ENCODE results near the gene MEOX1. TPM values are rescaled to one million over a fixed set of nuclear protein-coding genes. Genes with fewer than 3 reads are reported as not detected.

MEOX1 gene
- polyA plus RNA-seq, 1 donor = 2.7 TPM

- H3K27ac ChIP-seq (ENCODE audit: low read length) = peak overlapping the region; percentile 92
- no peak overlapping the region for H3K4me3 ChIP-seq (ENCODE audit: low read length)
- no peaks in the 10 kb centered on the region for H3K36me3 ChIP-seq (ENCODE audit: control insufficient read depth, insufficient read depth, low read length)
- H3K4me1 ChIP-seq (ENCODE audit: control insufficient read depth, insufficient read depth, low read length) = peaks cover 55% of the 10 kb centered on the region
- H3K9me3 ChIP-seq (ENCODE audit: control insufficient read depth, low read depth, low read length) = no peaks in the 10 kb centered on the region
- H3K27me3 ChIP-seq (ENCODE audit: control insufficient read depth, insufficient read depth, low read length) = no peaks in the 10 kb centered on the region
- no CpG with 5 or more reads among the region's 3 CpGs for WGBS (ENCODE audit: insufficient coverage, low lambda C conversion rate)
- DNase-seq = peak; percentile 81 to 91
Measured at GRCh38 chr17:43667947-43668348, 6.2 kb upstream of the MEOX1 start.

GRCh38 chr17:43667506-43667905, 5.8 kb upstream of the MEOX1 start:
- Histone ChIP-seq H3K27me3 (ENCODE audit: control insufficient read depth, insufficient read depth, low read length) (no peaks in the 10 kb centered on the region), H3K4me3 (ENCODE audit: low read length) (no peak overlapping the region), H3K36me3 (ENCODE audit: control insufficient read depth, insufficient read depth, low read length) (no peaks in the 10 kb centered on the region), H3K9me3 (ENCODE audit: control insufficient read depth, low read depth, low read length) (no peaks in the 10 kb centered on the region), H3K27ac (ENCODE audit: low read length) (peak overlapping the region; percentile 92), H3K4me1 (ENCODE audit: control insufficient read depth, insufficient read depth, low read length) (peaks cover 55% of the 10 kb centered on the region)
- WGBS (ENCODE audit: insufficient coverage, low lambda C conversion rate) = no CpG with 5 or more reads among the region's 7 CpGs
- peak in 1 of 2 donors; percentile 72 for DNase-seq

GRCh38 chr17:43665937-43666236, 4.2 kb upstream of the MEOX1 start:
- Histone ChIP-seq H3K4me1 (ENCODE audit: control insufficient read depth, insufficient read depth, low read length) (peaks cover 54% of the 10 kb centered on the region), H3K36me3 (ENCODE audit: control insufficient read depth, insufficient read depth, low read length) (no peaks in the 10 kb centered on the region), H3K4me3 (ENCODE audit: low read length) (no peak overlapping the region), H3K27ac (ENCODE audit: low read length) (peak overlapping the region; percentile 92), H3K9me3 (ENCODE audit: control insufficient read depth, low read depth, low read length) (no peaks in the 10 kb centered on the region), H3K27me3 (ENCODE audit: control insufficient read depth, insufficient read depth, low read length) (no peaks in the 10 kb centered on the region)
- WGBS (ENCODE audit: insufficient coverage, low lambda C conversion rate) = no CpG with 5 or more reads among the region's 4 CpGs
- no peak for DNase-seq

- peak; percentile 72 to 80 for DNase-seq
- Histone ChIP-seq H3K4me1 (ENCODE audit: control insufficient read depth, insufficient read depth, low read length) (peaks cover 48% of the 10 kb centered on the region), H3K9me3 (ENCODE audit: control insufficient read depth, low read depth, low read length) (no peaks in the 10 kb centered on the region), H3K27ac (ENCODE audit: low read length) (peak overlapping the region; percentile 92), H3K4me3 (ENCODE audit: low read length) (no peak overlapping the region), H3K36me3 (ENCODE audit: control insufficient read depth, insufficient read depth, low read length) (no peaks in the 10 kb centered on the region), H3K27me3 (ENCODE audit: control insufficient read depth, insufficient read depth, low read length) (no peaks in the 10 kb centered on the region)
- no CpG with 5 or more reads among the region's 26 CpGs for WGBS (ENCODE audit: insufficient coverage, low lambda C conversion rate)
Measured at GRCh38 chr17:43665084-43665936, 3.6 kb upstream of the MEOX1 start.

GRCh38 chr17:43664096-43664495, 2.4 kb upstream of the MEOX1 start:
- Histone ChIP-seq H3K36me3 (ENCODE audit: control insufficient read depth, insufficient read depth, low read length) (no peaks in the 10 kb centered on the region), H3K4me1 (ENCODE audit: control insufficient read depth, insufficient read depth, low read length) (peaks cover 36% of the 10 kb centered on the region), H3K27ac (ENCODE audit: low read length) (no peak overlapping the region), H3K27me3 (ENCODE audit: control insufficient read depth, insufficient read depth, low read length) (no peaks in the 10 kb centered on the region), H3K9me3 (ENCODE audit: control insufficient read depth, low read depth, low read length) (no peaks in the 10 kb centered on the region), H3K4me3 (ENCODE audit: low read length) (no peak overlapping the region)
- WGBS (ENCODE audit: insufficient coverage, low lambda C conversion rate) = 100% methylated on average over 2 of the region's 12 CpGs
- DNase-seq = no peak

GRCh38 chr17:43663383-43663782, 1.7 kb upstream of the MEOX1 start:
- Histone ChIP-seq H3K4me1 (ENCODE audit: control insufficient read depth, insufficient read depth, low read length) (peaks cover 29% of the 10 kb centered on the region), H3K4me3 (ENCODE audit: low read length) (no peak overlapping the region), H3K9me3 (ENCODE audit: control insufficient read depth, low read depth, low read length) (no peaks in the 10 kb centered on the region), H3K36me3 (ENCODE audit: control insufficient read depth, insufficient read depth, low read length) (no peaks in the 10 kb centered on the region), H3K27ac (ENCODE audit: low read length) (no peak overlapping the region), H3K27me3 (ENCODE audit: control insufficient read depth, insufficient read depth, low read length) (no peaks in the 10 kb centered on the region)
- no CpG with 5 or more reads among the region's 4 CpGs for WGBS (ENCODE audit: insufficient coverage, low lambda C conversion rate)
- DNase-seq = no peak

- no peak overlapping the region for H3K27ac ChIP-seq (ENCODE audit: low read length)
- no CpG with 5 or more reads among the region's 12 CpGs for WGBS (ENCODE audit: insufficient coverage, low lambda C conversion rate)
Measured at GRCh38 chr17:43662413-43663141, 855 bp upstream of the MEOX1 start.

GRCh38 chr17:43660816-43661493, 767 bp downstream of the MEOX1 start:
- no peak overlapping the region for H3K4me3 ChIP-seq (ENCODE audit: low read length)
- no peaks in the 10 kb centered on the region for H3K27me3 ChIP-seq (ENCODE audit: control insufficient read depth, insufficient read depth, low read length)
- H3K4me1 ChIP-seq (ENCODE audit: control insufficient read depth, insufficient read depth, low read length) = peaks cover 25% of the 10 kb centered on the region
- no peaks in the 10 kb centered on the region for H3K9me3 ChIP-seq (ENCODE audit: control insufficient read depth, low read depth, low read length)
- no peaks in the 10 kb centered on the region for H3K36me3 ChIP-seq (ENCODE audit: control insufficient read depth, insufficient read depth, low read length)
- no peak for DNase-seq
- WGBS (ENCODE audit: insufficient coverage, low lambda C conversion rate) = 40% methylated on average over 1 of the region's 16 CpGs
- no peak overlapping the region for H3K27ac ChIP-seq (ENCODE audit: low read length)

More at GRCh38 chr17:43662413-43663141, 855 bp upstream of the MEOX1 start:
- Histone ChIP-seq H3K9me3 (ENCODE audit: control insufficient read depth, low read depth, low read length) (no peaks in the 10 kb centered on the region), H3K27me3 (ENCODE audit: control insufficient read depth, insufficient read depth, low read length) (no peaks in the 10 kb centered on the region), H3K4me3 (ENCODE audit: low read length) (no peak overlapping the region), H3K4me1 (ENCODE audit: control insufficient read depth, insufficient read depth, low read length) (peaks cover 23% of the 10 kb centered on the region), H3K36me3 (ENCODE audit: control insufficient read depth, insufficient read depth, low read length) (no peaks in the 10 kb centered on the region)
- DNase-seq = no peak

- no peaks in the 10 kb centered on the region for H3K27me3 ChIP-seq (ENCODE audit: control insufficient read depth, insufficient read depth, low read length)
- no peak overlapping the region for H3K27ac ChIP-seq (ENCODE audit: low read length)
- peaks cover 22% of the 10 kb centered on the region for H3K4me1 ChIP-seq (ENCODE audit: control insufficient read depth, insufficient read depth, low read length)
- no peaks in the 10 kb centered on the region for H3K9me3 ChIP-seq (ENCODE audit: control insufficient read depth, low read depth, low read length)
- no peak overlapping the region for H3K4me3 ChIP-seq (ENCODE audit: low read length)
- no peak for DNase-seq
- no peaks in the 10 kb centered on the region for H3K36me3 ChIP-seq (ENCODE audit: control insufficient read depth, insufficient read depth, low read length)
- WGBS (ENCODE audit: insufficient coverage, low lambda C conversion rate) = no CpG with 5 or more reads among the region's 11 CpGs
Measured at GRCh38 chr17:43659823-43660617, 1.7 kb downstream of the MEOX1 start.

- H3K27me3 ChIP-seq (ENCODE audit: control insufficient read depth, insufficient read depth, low read length) = no peaks in the 10 kb centered on the region
- DNase-seq = no peak
- H3K27ac ChIP-seq (ENCODE audit: low read length) = no peak overlapping the region
- no peak overlapping the region for H3K4me3 ChIP-seq (ENCODE audit: low read length)
- no CpG with 5 or more reads among the region's 9 CpGs for WGBS (ENCODE audit: insufficient coverage, low lambda C conversion rate)
- H3K9me3 ChIP-seq (ENCODE audit: control insufficient read depth, low read depth, low read length) = no peaks in the 10 kb centered on the region
- peaks cover 20% of the 10 kb centered on the region for H3K4me1 ChIP-seq (ENCODE audit: control insufficient read depth, insufficient read depth, low read length)
- no peaks in the 10 kb centered on the region for H3K36me3 ChIP-seq (ENCODE audit: control insufficient read depth, insufficient read depth, low read length)
Measured at GRCh38 chr17:43658900-43659299, 2.8 kb downstream of the MEOX1 start.

All from large intestine (tissue), 3 donors.